Ascending aorta (tissue), 2 donors: ENCODE results near the gene MGME1. TPM values are rescaled to one million over a fixed set of nuclear protein-coding genes. Genes with fewer than 3 reads are reported as not detected.

Experiments used
- DNase-seq, 2 donors: peaks; one replicate each; pipeline ENCODE4 v3.0.0-alpha.2; 2019; ENCODE audit warnings: low spot score in 2 of 2
- H3K27ac ChIP-seq, 2 donors: fragments of 200-600 bp; sonication (generic); one replicate each; pipeline ENCODE4 v1.5.1; 2016 to 2017; ENCODE audit warnings: mild to moderate bottlenecking in 1 of 2
- H3K27me3 ChIP-seq: fragments of 200-600 bp; sonication (generic); one replicate; pipeline ENCODE4 v1.5.1; 2017
- H3K36me3 ChIP-seq, 2 donors: fragments of 200-600 bp; sonication (generic); one replicate each; pipeline ENCODE4 v1.5.1; 2016
- H3K4me1 ChIP-seq, 2 donors: fragments of 200-600 bp; sonication (generic); one replicate each; pipeline ENCODE4 v1.5.1; 2016 to 2017; ENCODE audit warnings: mild to moderate bottlenecking in 1 of 2
- H3K4me3 ChIP-seq, 2 donors: fragments of 200-600 bp; sonication (generic); one replicate each; pipeline ENCODE4 v1.5.1; 2016 to 2017; ENCODE audit warnings: mild to moderate bottlenecking in 1 of 2
- H3K9me3 ChIP-seq, 2 donors: fragments of 200-600 bp; sonication (generic); one replicate each; pipeline ENCODE4 v1.5.1; 2016
- CTCF ChIP-seq, 3 experiments: fragments of 200-600 bp in 2 of 3; fragments of 450-650 bp in 1 of 3; sonication (generic) in 2 of 3; IDR thresholded peaks; one replicate each; pipeline ENCODE4 v1.5.1; 2016 to 2019; ENCODE audit warnings: antibody characterized with exemption in 3 of 3, mild to moderate bottlenecking in 1 of 3, moderate library complexity in 1 of 3
- intact Hi-C: fragments of 100-400 bp; cut with DNase I; formaldehyde crosslinking; loops from one replicate; pipeline ENCODE4 v1.15.1; 2023
- total RNA-seq: library from RNA; depleted of rRNA; stranded (reverse); fragments of >200 nt; gene quantifications from one replicate; pipeline ENCODE4 v1.1.0, GENCODE V29; 2016

MGME1 gene
- total RNA-seq, 1 donor from 2014 or later: 0.85 TPM

- peaks cover 7 to 28% of the 10 kb centered on the region in 2 donors for H3K4me1 ChIP-seq
- H3K36me3 ChIP-seq: no peaks in the 10 kb centered on the region
- no peaks in the 10 kb centered on the region for H3K27me3 ChIP-seq
- no peak overlapping the region for H3K27ac ChIP-seq
- H3K4me3 ChIP-seq: no peak overlapping the region
- no peak for DNase-seq
- no peaks in the 10 kb centered on the region for H3K9me3 ChIP-seq
- intact Hi-C loops: no loop called here
- TF ChIP-seq CTCF (IDR thresholded peaks at IDR 0.05): no peak
Observed at GRCh38 chr20:17933711-17934110, 35.1 kb upstream of the MGME1 start.

GRCh38 chr20:17934141-17934862 lies 34.5 kb upstream of the MGME1 start:
- Histone ChIP-seq H3K4me3 (no peak overlapping the region), H3K36me3 (no peaks in the 10 kb centered on the region), H3K4me1 (peaks cover 10 to 30% of the 10 kb centered on the region in 2 donors), H3K9me3 (no peaks in the 10 kb centered on the region), H3K27ac (no peak overlapping the region), H3K27me3 (no peaks in the 10 kb centered on the region)
- DNase-seq: no peak
- TF ChIP-seq CTCF (IDR thresholded peaks at IDR 0.05): no peak
- intact Hi-C loops: no loop called here

DNA sequence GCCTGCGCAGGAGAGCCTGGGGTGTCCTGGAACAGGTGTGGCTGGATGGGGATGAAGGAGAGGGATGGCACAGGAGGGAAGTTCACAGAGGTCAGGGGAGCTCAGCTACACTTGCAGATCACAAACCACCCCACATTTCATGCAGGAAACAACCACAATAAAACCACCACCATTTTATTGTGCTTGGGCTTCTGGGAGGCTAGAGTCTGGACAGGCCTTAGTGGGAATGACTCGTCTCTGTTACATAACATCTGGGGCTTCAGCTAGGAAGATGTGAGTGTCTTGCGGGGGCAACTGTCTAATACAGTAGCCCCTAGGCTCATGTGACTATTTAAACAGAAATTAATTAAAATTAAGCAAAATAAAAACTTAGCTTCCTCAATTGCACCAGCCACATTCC lies 33.6 kb upstream of the MGME1 start:
- Histone ChIP-seq H3K27me3 (no peaks in the 10 kb centered on the region), H3K36me3 (no peaks in the 10 kb centered on the region), H3K9me3 (no peaks in the 10 kb centered on the region), H3K27ac (no peak overlapping the region), H3K4me3 (no peak overlapping the region), H3K4me1 (peaks cover 10 to 30% of the 10 kb centered on the region in 2 donors)
- no peak for DNase-seq
- intact Hi-C loops: loop anchor here (5.0 kb wide), 1 partner anchor 38 kb away; no protein-coding TSS in a partner anchor
- no peak for TF ChIP-seq CTCF (IDR thresholded peaks at IDR 0.05)

GRCh38 chr20:17935761-17936160 lies 33.1 kb upstream of the MGME1 start:
- DNase-seq: no peak
- Histone ChIP-seq H3K4me1 (peaks cover 10 to 30% of the 10 kb centered on the region in 2 donors), H3K27ac (peak overlapping the region; percentile 51 to 73), H3K27me3 (no peaks in the 10 kb centered on the region), H3K36me3 (peaks cover 0 to under 1% of the 10 kb centered on the region in 2 donors), H3K4me3 (no peak overlapping the region), H3K9me3 (no peaks in the 10 kb centered on the region)
- intact Hi-C loops: loop anchor here (2.0 to 5.0 kb wide), 4 partner anchors 33 to 431 kb away; partner anchors contain the start of genes MGME1, RRBP1 and SNX5
- TF ChIP-seq CTCF (IDR thresholded peaks at IDR 0.05): no peak

DNA sequence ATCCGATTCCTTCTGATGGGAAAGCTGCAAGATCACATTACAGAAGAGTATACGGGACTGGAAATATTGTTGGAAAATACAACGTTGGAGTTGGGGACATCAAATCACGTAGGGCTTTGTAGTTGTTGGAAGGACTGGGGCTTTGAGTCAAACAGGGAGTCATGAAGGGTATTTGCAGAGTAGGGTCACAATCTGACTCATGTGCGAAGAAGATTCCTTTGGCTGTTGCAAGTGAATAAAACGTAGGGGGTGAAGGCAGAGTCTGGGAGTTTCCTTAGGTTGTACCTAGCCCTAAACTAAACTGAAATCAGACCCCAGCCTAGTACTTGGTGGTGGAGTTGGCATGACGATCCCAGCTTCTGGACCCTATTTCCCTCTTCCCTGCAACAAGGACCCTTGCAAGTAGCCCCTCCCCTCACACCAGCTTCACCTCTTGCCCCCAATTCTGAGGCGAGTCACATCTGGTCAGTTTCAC lies 32.5 kb upstream of the MGME1 start:
- intact Hi-C loops: loop anchor here (2.0 to 5.0 kb wide), 4 partner anchors 32 to 432 kb away; partner anchors contain the start of genes MGME1, RRBP1 and SNX5

More for the DNA sequence above, 32.5 kb upstream of the MGME1 start:
- no peaks in the 10 kb centered on the region for H3K27me3 ChIP-seq
- TF ChIP-seq CTCF (IDR thresholded peaks at IDR 0.05): no peak
- peak overlapping the region in 1 of 2 donors; percentile 21 for H3K4me3 ChIP-seq
- no peak for DNase-seq
- H3K36me3 ChIP-seq: peaks cover 4 to 6% of the 10 kb centered on the region in 2 donors
- H3K27ac ChIP-seq: peak overlapping the region; percentile 51 to 73
- H3K4me1 ChIP-seq: peaks cover 10 to 30% of the 10 kb centered on the region in 2 donors
- no peaks in the 10 kb centered on the region for H3K9me3 ChIP-seq
